ENCODE results near the gene RPL35A. TPM values are rescaled to one million over a fixed set of nuclear protein-coding genes. Genes with fewer than 3 reads are reported as not detected.

The RPL35A gene
- total and polyA plus RNA-seq, 2 of the 8 experiments (the other 6 are each of a cell fraction or from before 2014, with no cell fraction given), result 695 to 1,393 TPM

DNA sequence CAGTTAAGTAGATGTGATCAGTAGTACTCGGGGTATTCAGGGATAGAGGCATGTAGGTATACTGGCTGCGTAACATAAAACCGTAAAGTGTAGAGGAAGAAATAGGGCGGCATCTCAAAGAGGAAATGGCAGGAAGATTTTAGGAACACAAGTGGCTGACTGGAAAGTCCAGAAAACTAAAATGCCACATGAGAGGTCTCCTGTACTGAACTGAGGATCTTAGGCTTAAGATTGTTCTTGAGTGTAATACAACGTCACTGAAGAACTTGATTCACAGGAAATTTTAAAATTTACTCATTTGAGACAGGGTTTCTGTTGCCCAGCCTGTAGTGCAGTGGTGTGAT is 7.8 kb downstream of the RPL35A start:
- no peak overlapping the region for H4K91ac ChIP-seq (replicated peaks; ENCODE audit: insufficient read length, low read length)
- H2BK15ac ChIP-seq (ENCODE audit: low read length), result no peak overlapping the region
- no peak overlapping the region for H2AFZ ChIP-seq (ENCODE audit: low read length)
- peaks cover 4 to 14% of the 10 kb centered on the region in 2 experiments for H4K20me1 ChIP-seq (replicated peaks in 1 of 2; ENCODE audit: control insufficient read depth in 1 of 2, insufficient read depth in 2 of 2, low read length in 2 of 2)
- H2BK20ac ChIP-seq (ENCODE audit: low read length), result no peak overlapping the region
- H3K18ac ChIP-seq (ENCODE audit: extremely low read depth, low read length), result no peak overlapping the region
- no peak overlapping the region for H2BK120ac ChIP-seq (replicated peaks; ENCODE audit: low read depth, low read length)
- no peak overlapping the region for H3K23ac ChIP-seq (ENCODE audit: insufficient read length)
- no peak overlapping the region for H2BK5ac ChIP-seq (ENCODE audit: low read depth, low read length)
- H2BK12ac ChIP-seq (ENCODE audit: low read depth, low read length), result no peak overlapping the region
- peaks cover 24 to 38% (median 34%) of the 10 kb centered on the region in 4 experiments for H3K36me3 ChIP-seq (ENCODE audit: control insufficient read depth in 2 of 4, insufficient read depth in 4 of 4, low read length in 3 of 4)
- no peak overlapping the region for H3K4me3 ChIP-seq (ENCODE audit: extremely low read depth in 1 of 4, insufficient read depth in 2 of 4, low read depth in 3 of 4, low read length in 4 of 4)
- ChIA-PET CTCF (ENCODE audit: partially characterized antibody) (interaction anchor here (1.0 to 1.2 kb wide), 2 partner anchors 16 to 32 kb away, joined by 3 read pairs; no protein-coding TSS in a partner anchor), POLR2A (ENCODE audit: partially characterized antibody) (interaction anchor here (0.9 to 7.6 kb wide), 5 partner anchors 7 to 124 kb away, joined by 3 to 69 read pairs (median 6); partner anchors contain the start of gene RPL35A)
- no peak overlapping the region for H4K5ac ChIP-seq (ENCODE audit: insufficient read length, low read depth, low read length)
- no peak overlapping the region for H3K4ac ChIP-seq (replicated peaks; ENCODE audit: insufficient read length, low read depth, low read length)
- no peak for DNase-seq (ENCODE audit: low read depth in 1 of 2, low spot score in 2 of 2)
- peaks cover 0 to 12% of the 10 kb centered on the region in 2 experiments; a peak in 1 of 4 replicates for H3K79me2 ChIP-seq (ENCODE audit: control insufficient read depth in 1 of 2, insufficient read depth in 2 of 2, low read length in 2 of 2)
- H3K79me1 ChIP-seq (ENCODE audit: low read depth, low read length), result no peaks in the 10 kb centered on the region
- H3K14ac ChIP-seq (ENCODE audit: insufficient read length), result no peak overlapping the region
- H3K9ac ChIP-seq (replicated peaks in 1 of 4; ENCODE audit: extremely low read depth in 1 of 4, low read depth in 3 of 4, low read length in 3 of 4), result peak overlapping the region in 1 of 4 experiments; percentile 5; a peak in 1 of 7 replicates
- H3K4me2 ChIP-seq (ENCODE audit: insufficient read depth in 1 of 2, low read depth in 2 of 2, low read length in 2 of 2), result no peak overlapping the region
- H3K27me3 ChIP-seq (replicated peaks in 1 of 4; ENCODE audit: control insufficient read depth in 3 of 4, extremely low read depth in 1 of 4, insufficient read depth in 3 of 4, low read length in 3 of 4), result no peaks in the 10 kb centered on the region; a peak in 1 of 7 replicates
- no peaks in the 10 kb centered on the region for H3K9me3 ChIP-seq (ENCODE audit: insufficient read depth in 2 of 2, low read depth in 1 of 2, low read length in 1 of 2)
- H2AK5ac ChIP-seq (ENCODE audit: low read depth, low read length), result no peak overlapping the region
- H3K4me1 ChIP-seq (replicated peaks in 1 of 4; ENCODE audit: control insufficient read depth in 3 of 4, insufficient read depth in 4 of 4, low read length in 3 of 4), result peaks cover 0 to 5% (median under 1%) of the 10 kb centered on the region in 4 experiments; a peak in 4 of 7 replicates
- peaks cover 9% of the 10 kb centered on the region for H3K23me2 ChIP-seq (ENCODE audit: low read depth, low read length)
- H3K56ac ChIP-seq (replicated peaks; ENCODE audit: insufficient read length, low read depth, low read length), result no peak overlapping the region
- H4K8ac ChIP-seq (ENCODE audit: extremely low read depth, insufficient read depth, low read length), result no peak overlapping the region
- WGBS, 2 experiments (ENCODE audit: extremely low coverage in 1 of 2, insufficient coverage in 1 of 2, insufficient read length in 1 of 2, insufficient replicate concordance in 2 of 2, low coverage in 1 of 2, low lambda C conversion rate in 2 of 2, missing lambda C conversion rate in 1 of 2), result 81% methylated on average over 5 of the region's 5 CpGs; no CpG with 5 or more reads in 1 of the 2 experiments
- FAIRE-seq, result no peak
- no peak overlapping the region for H3K27ac ChIP-seq (ENCODE audit: low read depth, low read length)
- TF ChIP-seq PHF8 (conservative IDR thresholded peaks at IDR 0.05; ENCODE audit: low read depth, low read length) (no peak), E2F6 (IDR thresholded peaks at IDR 0.05) (no peak), KDM4A (IDR thresholded peaks at IDR 0.05; ENCODE audit: low read depth, low read length, severe bottlenecking) (no peak), GABPA (IDR thresholded peaks at IDR 0.05; ENCODE audit: borderline replicate concordance, insufficient read depth, low read length) (no peak), TCF12 (IDR thresholded peaks at IDR 0.05; ENCODE audit: low read depth, low read length) (no peak), POU5F1 (IDR thresholded peaks at IDR 0.05; ENCODE audit: low read depth, low read length) (no peak), KDM1A (IDR thresholded peaks at IDR 0.05; ENCODE audit: borderline replicate concordance, low read length) (no peak), TAF7 (optimal IDR thresholded peaks at IDR 0.05; ENCODE audit: borderline replicate concordance, low read depth, low read length) (no peak), SIN3A (conservative IDR thresholded peaks at IDR 0.05 in 1 of 2, IDR thresholded peaks at IDR 0.05 in 1 of 2; ENCODE audit: low read depth in 1 of 2, low read length in 2 of 2) (no peak), CEBPB (IDR thresholded peaks at IDR 0.05; ENCODE audit: low read depth, low read length) (no peak), CHD2 (IDR thresholded peaks at IDR 0.05; ENCODE audit: low read length) (no peak), KDM5A (IDR thresholded peaks at IDR 0.05; ENCODE audit: low read length) (no peak), GTF2F1 (IDR thresholded peaks at IDR 0.05; ENCODE audit: borderline replicate concordance, low read depth, low read length) (no peak)
